CD4-positive, alpha-beta memory T cell (primary cell): ENCODE measurements around the gene PRRC2B. TPM values are rescaled to one million over a fixed set of nuclear protein-coding genes. Genes with fewer than 3 reads are reported as not detected.

Source experiments
- CTCF ChIA-PET: fragments of 350-600 bp; sonication (Branson Sonifier 250); formaldehyde crosslinking; loops from one replicate; lab custom pipeline; 2021; ENCODE audit warnings: inconsistent platforms; ENCODE audit not compliant: partially characterized antibody; lab: Charles Lee
- POLR2A ChIA-PET: fragments of 350-600 bp; sonication (Branson Sonifier 250); formaldehyde crosslinking; loops from one replicate; lab custom pipeline; 2021; ENCODE audit not compliant: partially characterized antibody; lab: Charles Lee
- DNase-seq, 5 donors: peaks; one replicate each; pipeline versions ENCODE4 v3.0.0 to v3.0.0-alpha.2; 2020 to 2022; ENCODE audit warnings: mixed read lengths in 1 of 5
- H3K27ac ChIP-seq: one replicate; pipeline ENCODE4 v1.7.0; 2013; ENCODE audit warnings: low read depth, low read length
- H3K27me3 ChIP-seq: 2 replicates; pipeline ENCODE4 v1.7.0; 2013; ENCODE audit warnings: mild to moderate bottlenecking, low read length, moderate library complexity; ENCODE audit not compliant: insufficient read depth
- H3K36me3 ChIP-seq: 2 replicates; pipeline ENCODE4 v1.7.0; 2013; ENCODE audit warnings: mild to moderate bottlenecking, low read length, moderate library complexity; ENCODE audit not compliant: insufficient read depth
- H3K4me1 ChIP-seq: 2 replicates; pipeline ENCODE4 v1.7.0; 2013; ENCODE audit warnings: mild to moderate bottlenecking, low read length, moderate library complexity; ENCODE audit not compliant: insufficient read depth
- H3K4me3 ChIP-seq, 2 donors: one replicate each; pipeline ENCODE4 v1.7.0; 2013; ENCODE audit warnings: low read length in 2 of 2, mild to moderate bottlenecking in 1 of 2
- H3K9me3 ChIP-seq, 2 donors: one replicate each; pipeline ENCODE4 v1.7.0; 2013; ENCODE audit warnings: low read length in 2 of 2, control low read depth in 1 of 2; ENCODE audit not compliant: control insufficient read depth in 1 of 2
- H3K27ac Mint-ChIP-seq, 7 donors: one replicate each; pipeline ENCODE4 v1.8.0; 2020 to 2021; ENCODE audit warnings: mixed read lengths in 7 of 7, mild to moderate bottlenecking in 6 of 7, inconsistent platforms in 3 of 7, moderate library complexity in 3 of 7
- H3K27me3 Mint-ChIP-seq, 2 donors: one replicate each; pipeline ENCODE4 v1.8.0; 2020 to 2021; ENCODE audit warnings: mixed read lengths in 2 of 2
- H3K36me3 Mint-ChIP-seq, 2 donors: one replicate each; pipeline ENCODE4 v1.8.0; 2020 to 2021; ENCODE audit warnings: mixed read lengths in 2 of 2, inconsistent platforms in 1 of 2, mild to moderate bottlenecking in 1 of 2
- H3K4me1 Mint-ChIP-seq, 4 donors: one replicate each; pipeline ENCODE4 v1.8.0; 2020 to 2021; ENCODE audit warnings: mixed read lengths in 4 of 4, mild to moderate bottlenecking in 1 of 4
- H3K4me3 Mint-ChIP-seq, 8 donors: one replicate each; pipeline ENCODE4 v1.8.0; 2020 to 2021; ENCODE audit warnings: mixed read lengths in 8 of 8, mild to moderate bottlenecking in 7 of 8, moderate library complexity in 6 of 8, inconsistent platforms in 3 of 8
- H3K9me3 Mint-ChIP-seq, 8 donors: one replicate each; pipeline ENCODE4 v1.8.0; 2020 to 2021; ENCODE audit warnings: mixed read lengths in 8 of 8, mild to moderate bottlenecking in 5 of 8, inconsistent platforms in 3 of 8, moderate library complexity in 1 of 8
- intact Hi-C: fragments of 100-400 bp; cut with micrococcal nuclease; formaldehyde crosslinking; loops from one replicate; pipeline ENCODE4 v1.15.1; 2023
- polyA plus RNA-seq, 2 donors: library from polyadenylated mRNA; unstranded; fragments of 300-500 nt; fragmentation: Illumina TruSeq; gene quantifications; one replicate each; pipeline ENCODE4 v1.2.3, GENCODE V29; 2021
- total RNA-seq, 2 experiments: library from RNA; stranded (reverse); gene quantifications; one replicate each; pipeline ENCODE4 v1.2.3, GENCODE V29; 2021

PRRC2B gene
- total and polyA plus RNA-seq, 4 experiments from 2014 or later, result 2.7 to 343 (median 191) TPM

GRCh38 chr9:131405428-131405827 is 11.5 kb downstream of the PRRC2B start:
- Histone ChIP-seq H3K9me3 (no peaks in the 10 kb centered on the region), H3K4me1 (peaks cover 97% of the 10 kb centered on the region), H3K27me3 (no peaks in the 10 kb centered on the region), H3K27ac (peak overlapping the region; percentile 22), H3K36me3 (peaks cover 6% of the 10 kb centered on the region), H3K4me3 (peak overlapping the region in 1 of 2 donors; percentile 7)
- Mint-ChIP-seq H3K36me3 (peaks cover 0 to 15% of the 10 kb centered on the region in 2 donors), H3K27ac (peak overlapping the region; percentile 54 to 88 (median 67)), H3K27me3 (no peaks in the 10 kb centered on the region), H3K9me3 (peaks cover 0 to under 1% (median 0%) of the 10 kb centered on the region in 8 donors), H3K4me1 (peaks cover 67 to 93% (median 81%) of the 10 kb centered on the region in 4 donors), H3K4me3 (peak overlapping the region; percentile 39 to 89 (median 82))
- ChIA-PET POLR2A (interaction anchor here (0.5 to 8.4 kb wide), 7 partner anchors 8 to 95 kb away, joined by 3 to 83 read pairs (median 4); no protein-coding TSS in a partner anchor), CTCF (interaction anchor here (0.6 to 2.1 kb wide), 7 partner anchors 9 to 342 kb away, joined by 3 to 12 read pairs (median 4); no protein-coding TSS in a partner anchor)
- intact Hi-C loops, result loop anchor here (5.0 kb wide), 1 partner anchor 72 kb away; no protein-coding TSS in a partner anchor
- no peak for DNase-seq

- Mint-ChIP-seq H3K27ac (peak overlapping the region; percentile 62 to 90 (median 81)), H3K4me1 (peaks cover 71 to 93% (median 81%) of the 10 kb centered on the region in 4 donors), H3K36me3 (peaks cover 0 to 15% of the 10 kb centered on the region in 2 donors), H3K27me3 (no peaks in the 10 kb centered on the region), H3K4me3 (peak overlapping the region; percentile 72 to 89 (median 82)), H3K9me3 (peaks cover 0 to 2% (median 0%) of the 10 kb centered on the region in 8 donors)
- CTCF ChIA-PET, result interaction anchor here (0.6 to 2.8 kb wide), 8 partner anchors 7 to 341 kb away, joined by 3 to 12 read pairs (median 6); no protein-coding TSS in a partner anchor
- Histone ChIP-seq H3K27me3 (no peaks in the 10 kb centered on the region), H3K27ac (peak overlapping the region; percentile 46), H3K4me1 (peaks cover 97% of the 10 kb centered on the region), H3K36me3 (peaks cover 6% of the 10 kb centered on the region), H3K4me3 (peak overlapping the region in 1 of 2 donors; percentile 6), H3K9me3 (no peaks in the 10 kb centered on the region)
- POLR2A ChIA-PET, result interaction anchor here (0.8 to 8.4 kb wide), 7 partner anchors 9 to 94 kb away, joined by 3 to 83 read pairs (median 4); no protein-coding TSS in a partner anchor
- intact Hi-C loops, result loop anchor here (1.0 to 5.0 kb wide), 2 partner anchors 8 to 71 kb away; no protein-coding TSS in a partner anchor
- no peak for DNase-seq
These were observed 12.1 kb downstream of the PRRC2B start for GRCh38 chr9:131405858-131406537.

DNA sequence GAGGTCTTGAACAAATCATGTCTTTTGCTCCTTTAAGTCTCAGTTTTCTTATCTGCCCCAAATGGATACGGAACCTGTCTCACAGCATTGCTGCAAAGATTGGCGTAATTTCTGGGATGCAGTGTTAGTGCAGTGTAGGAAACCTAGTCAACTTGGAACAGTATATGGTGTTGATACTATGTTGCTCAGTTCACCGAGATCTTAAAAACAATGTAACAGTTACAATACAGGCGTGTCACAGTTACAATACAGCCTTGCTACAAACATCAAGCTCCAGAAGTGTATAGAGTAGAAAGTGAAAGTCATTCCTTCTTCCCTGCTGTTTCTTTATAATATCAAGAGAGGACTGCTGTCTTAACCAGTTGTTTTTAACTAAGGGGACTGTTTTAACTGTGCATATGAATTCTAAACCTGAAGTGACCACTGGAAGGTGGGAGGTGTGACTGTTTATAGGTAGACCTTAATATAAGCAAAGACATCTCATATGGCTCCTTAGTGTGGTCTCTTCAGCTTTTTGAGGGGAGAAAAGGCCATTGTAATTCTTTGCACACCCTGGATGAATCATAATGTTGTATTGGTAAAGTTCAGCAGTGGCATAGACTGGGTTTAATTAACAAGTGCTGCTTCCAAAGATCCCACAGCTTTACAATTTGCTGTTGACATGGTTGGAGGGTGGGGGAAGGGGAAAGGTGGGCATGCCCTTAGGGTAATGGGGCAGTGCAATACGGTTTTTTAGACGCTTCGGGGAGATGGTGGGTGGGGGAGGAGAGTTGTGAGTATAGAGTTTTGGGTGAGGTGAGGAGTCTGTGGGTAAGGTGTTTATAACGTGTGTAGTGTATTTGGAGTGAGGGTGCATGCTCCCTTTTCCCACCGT is 12.9 kb downstream of the PRRC2B start:
- CTCF ChIA-PET, result interaction anchor here (0.9 to 2.8 kb wide), 12 partner anchors 8 to 73 kb away, joined by 3 to 21 read pairs (median 8); no protein-coding TSS in a partner anchor
- intact Hi-C loops, result loop anchor here (1.0 to 5.0 kb wide), 2 partner anchors 8 to 71 kb away; no protein-coding TSS in a partner anchor
- peak overlapping the region in 1 of 2 donors; percentile 6 for H3K4me3 ChIP-seq

GRCh38 chr9:131407717-131408195 is 13.9 kb downstream of the PRRC2B start:
- H3K4me3 Mint-ChIP-seq, result peak overlapping the region; percentile 72 to 89 (median 82)
- H3K27me3 Mint-ChIP-seq, result no peaks in the 10 kb centered on the region
- peaks cover 70 to 92% (median 80%) of the 10 kb centered on the region in 4 donors for H3K4me1 Mint-ChIP-seq
- intact Hi-C loops, result loop anchor here (2.0 to 5.0 kb wide), 3 partner anchors 13 to 70 kb away; partner anchors contain the start of gene PRRC2B
- H3K4me3 ChIP-seq, result peak overlapping the region in 1 of 2 donors; percentile 6
- CTCF ChIA-PET, result interaction anchor here (0.9 to 2.8 kb wide), 9 partner anchors 9 to 72 kb away, joined by 3 to 21 read pairs (median 8); no protein-coding TSS in a partner anchor
- H3K27ac ChIP-seq, result peak overlapping the region; percentile 46
- peaks cover 0 to 2% (median 0%) of the 10 kb centered on the region in 8 donors for H3K9me3 Mint-ChIP-seq
- peak overlapping the region; percentile 62 to 92 (median 88) for H3K27ac Mint-ChIP-seq
- DNase-seq, result peak; percentile 54 to 68 (median 59)
- peaks cover 0 to 9% of the 10 kb centered on the region in 2 donors for H3K36me3 Mint-ChIP-seq
- H3K36me3 ChIP-seq, result no peaks in the 10 kb centered on the region
- POLR2A ChIA-PET, result interaction anchor here (0.8 to 8.4 kb wide), 5 partner anchors 10 to 71 kb away, joined by 3 to 83 read pairs (median 4); no protein-coding TSS in a partner anchor
- H3K9me3 ChIP-seq, result no peaks in the 10 kb centered on the region
- H3K27me3 ChIP-seq, result no peaks in the 10 kb centered on the region
- H3K4me1 ChIP-seq, result peaks cover 95% of the 10 kb centered on the region

More for the DNA sequence above, 12.9 kb downstream of the PRRC2B start:
- Histone ChIP-seq H3K36me3 (peaks cover 6% of the 10 kb centered on the region), H3K27ac (peak overlapping the region; percentile 46), H3K4me1 (peaks cover 95% of the 10 kb centered on the region), H3K9me3 (no peaks in the 10 kb centered on the region), H3K27me3 (no peaks in the 10 kb centered on the region)
- H3K27me3 Mint-ChIP-seq, result no peaks in the 10 kb centered on the region
- DNase-seq, result no peak
- peaks cover 70 to 93% (median 82%) of the 10 kb centered on the region in 4 donors for H3K4me1 Mint-ChIP-seq
- peaks cover 0 to 15% of the 10 kb centered on the region in 2 donors for H3K36me3 Mint-ChIP-seq
- H3K4me3 Mint-ChIP-seq, result peak overlapping the region; percentile 72 to 89 (median 82)
- POLR2A ChIA-PET, result interaction anchor here (0.5 to 8.4 kb wide), 9 partner anchors 9 to 94 kb away, joined by 3 to 83 read pairs (median 4); no protein-coding TSS in a partner anchor
- H3K9me3 Mint-ChIP-seq, result peaks cover 0 to 2% (median 0%) of the 10 kb centered on the region in 8 donors
- peak overlapping the region; percentile 62 to 92 (median 88) for H3K27ac Mint-ChIP-seq

GRCh38 chr9:131409458-131409992 is 15.6 kb downstream of the PRRC2B start:
- Mint-ChIP-seq H3K27me3 (no peaks in the 10 kb centered on the region), H3K4me3 (peak overlapping the region in 7 of 8 donors; percentile 66 to 87 (median 82)), H3K4me1 (peaks cover 69 to 96% (median 80%) of the 10 kb centered on the region in 4 donors), H3K36me3 (peaks cover 6 to 15% of the 10 kb centered on the region in 2 donors), H3K9me3 (peaks cover 0 to 2% (median 0%) of the 10 kb centered on the region in 8 donors), H3K27ac (peak overlapping the region; percentile 2 to 88 (median 74))
- DNase-seq, result no peak
- ChIA-PET POLR2A (interaction anchor here (1.7 to 8.4 kb wide), 2 partner anchors 12 to 37 kb away, joined by 5 to 83 read pairs; no protein-coding TSS in a partner anchor), CTCF (interaction anchor here (1.4 kb wide), 1 partner anchor 13 kb away, joined by 3 read pairs; no protein-coding TSS in a partner anchor)
- Histone ChIP-seq H3K27ac (peak overlapping the region; percentile 12), H3K9me3 (no peaks in the 10 kb centered on the region), H3K4me1 (peaks cover 97% of the 10 kb centered on the region), H3K4me3 (no peak overlapping the region), H3K36me3 (no peaks in the 10 kb centered on the region), H3K27me3 (no peaks in the 10 kb centered on the region)
- intact Hi-C loops, result loop anchor here (2.0 to 5.0 kb wide), 3 partner anchors 15 to 68 kb away; partner anchors contain the start of gene PRRC2B
